ENCODE data around the gene DYNLRB2. TPM values are rescaled to one million over a fixed set of nuclear protein-coding genes. Genes with fewer than 3 reads are reported as not detected.

Gene DYNLRB2
- total RNA-seq, 1 donor from 2014 or later = 4.3 TPM

GRCh38 chr16:80547145-80547544, 6.4 kb downstream of the DYNLRB2 start:
- Mint-ChIP-seq H3K36me3 (no peaks in the 10 kb centered on the region), H3K27ac (no peak overlapping the region), H3K4me1 (ENCODE audit: unreplicated experiment) (no peaks in the 10 kb centered on the region), H3K9me3 (no peaks in the 10 kb centered on the region), H3K27me3 (peaks cover 3% of the 10 kb centered on the region), H3K4me3 (no peak overlapping the region)
- no peak for DNase-seq (ENCODE audit: extremely low spot score, unreplicated experiment)
- TF ChIP-seq CTCF (conservative IDR thresholded peaks at IDR 0.05) = no peak

- Mint-ChIP-seq H3K9me3 (no peaks in the 10 kb centered on the region), H3K4me3 (no peak overlapping the region), H3K27ac (no peak overlapping the region), H3K27me3 (peaks cover 3% of the 10 kb centered on the region), H3K4me1 (ENCODE audit: unreplicated experiment) (no peaks in the 10 kb centered on the region), H3K36me3 (no peaks in the 10 kb centered on the region)
- no peak for DNase-seq (ENCODE audit: extremely low spot score, unreplicated experiment)
- TF ChIP-seq CTCF (conservative IDR thresholded peaks at IDR 0.05) = no peak
Observed at GRCh38 chr16:80552277-80552676, 11.5 kb downstream of the DYNLRB2 start.

DNA sequence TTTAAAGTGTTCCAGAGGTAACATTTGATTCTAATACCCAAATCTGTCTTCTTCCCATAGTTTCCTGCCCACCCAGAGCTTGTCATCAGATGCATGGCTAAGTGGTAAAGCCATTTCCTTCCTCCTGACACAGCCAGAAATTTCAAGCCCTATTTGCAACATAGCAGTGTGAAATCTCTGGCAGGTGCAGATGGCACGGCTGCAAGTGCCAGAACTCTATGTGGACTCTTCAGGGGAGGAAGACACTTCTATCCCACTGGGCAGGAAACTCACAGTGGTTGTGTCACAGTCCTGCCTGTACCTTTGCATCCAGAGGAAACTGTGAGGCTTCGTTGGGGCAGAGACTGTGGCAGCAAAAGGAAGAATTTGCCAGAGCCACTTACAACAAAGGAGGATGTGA, 13.2 kb downstream of the DYNLRB2 start:
- no peak overlapping the region for H3K27ac Mint-ChIP-seq
- TF ChIP-seq CTCF (conservative IDR thresholded peaks at IDR 0.05) = no peak
- H3K4me1 Mint-ChIP-seq (ENCODE audit: unreplicated experiment) = no peaks in the 10 kb centered on the region
- H3K9me3 Mint-ChIP-seq = no peaks in the 10 kb centered on the region
- peaks cover 7% of the 10 kb centered on the region for H3K27me3 Mint-ChIP-seq
- H3K36me3 Mint-ChIP-seq = no peaks in the 10 kb centered on the region
- H3K4me3 Mint-ChIP-seq = no peak overlapping the region
- DNase-seq (ENCODE audit: extremely low spot score, unreplicated experiment) = no peak

- no peaks in the 10 kb centered on the region for H3K36me3 Mint-ChIP-seq
- no peak overlapping the region for H3K27ac Mint-ChIP-seq
- peaks cover 19% of the 10 kb centered on the region for H3K27me3 Mint-ChIP-seq
- no peaks in the 10 kb centered on the region for H3K9me3 Mint-ChIP-seq
- no peaks in the 10 kb centered on the region for H3K4me1 Mint-ChIP-seq (ENCODE audit: unreplicated experiment)
- H3K4me3 Mint-ChIP-seq = no peak overlapping the region
- no peak for DNase-seq (ENCODE audit: extremely low spot score, unreplicated experiment)
- TF ChIP-seq CTCF (conservative IDR thresholded peaks at IDR 0.05) = no peak
Observed at GRCh38 chr16:80556481-80556880, 15.7 kb downstream of the DYNLRB2 start.

DNA sequence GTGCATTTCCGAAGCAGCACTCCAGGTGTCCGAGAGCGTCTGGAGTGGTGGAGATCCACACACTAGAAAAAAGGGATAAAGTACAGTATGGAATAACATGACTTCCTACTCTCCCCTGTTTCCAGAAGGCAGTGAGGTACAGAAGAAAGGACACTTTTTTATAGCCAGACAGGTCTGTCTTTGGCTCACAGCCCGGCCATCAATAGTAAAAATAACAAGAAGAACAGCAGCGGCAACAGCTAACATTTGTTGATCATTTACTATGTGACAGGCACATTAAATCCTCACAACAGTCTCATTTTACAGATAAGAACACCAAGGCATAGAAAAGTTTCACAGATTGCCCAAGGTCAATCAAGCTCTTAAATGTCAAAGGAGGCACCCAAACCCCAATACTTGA, 16.2 kb downstream of the DYNLRB2 start:
- DNase-seq (ENCODE audit: extremely low spot score, unreplicated experiment) = no peak
- peaks cover 21% of the 10 kb centered on the region for H3K27me3 Mint-ChIP-seq
- H3K36me3 Mint-ChIP-seq = no peaks in the 10 kb centered on the region
- H3K4me1 Mint-ChIP-seq (ENCODE audit: unreplicated experiment) = no peaks in the 10 kb centered on the region
- no peak for TF ChIP-seq CTCF (conservative IDR thresholded peaks at IDR 0.05)
- no peaks in the 10 kb centered on the region for H3K9me3 Mint-ChIP-seq
- H3K4me3 Mint-ChIP-seq = no peak overlapping the region
- no peak overlapping the region for H3K27ac Mint-ChIP-seq

- Mint-ChIP-seq H3K27ac (no peak overlapping the region), H3K9me3 (no peaks in the 10 kb centered on the region), H3K4me3 (no peak overlapping the region), H3K4me1 (ENCODE audit: unreplicated experiment) (no peaks in the 10 kb centered on the region), H3K27me3 (peaks cover 30% of the 10 kb centered on the region), H3K36me3 (no peaks in the 10 kb centered on the region)
- TF ChIP-seq CTCF (conservative IDR thresholded peaks at IDR 0.05) = no peak
- no peak for DNase-seq (ENCODE audit: extremely low spot score, unreplicated experiment)
Observed at GRCh38 chr16:80559369-80559768, 18.6 kb downstream of the DYNLRB2 start.

Data from type B pancreatic cell (in vitro differentiated cells).